SK-N-MC (cell line): ENCODE results near the gene REC8.

Experiments used
- DNase-seq: peaks from one replicate; pipeline ENCODE4 v3.0.0-alpha.2; 2011; ENCODE audit warnings: low read depth, low spot score
- H3K27ac ChIP-seq: fragments of 200-600 bp; sonication (generic); 2 replicates; pipeline ENCODE4 v1.5.1; 2016; ENCODE audit warnings: mixed run types
- H3K36me3 ChIP-seq: fragments of 200-600 bp; sonication (generic); 2 replicates; pipeline ENCODE4 v1.6.1; 2017; ENCODE audit warnings: antibody characterized with exemption, low read length, mixed read lengths; ENCODE audit not compliant: insufficient read depth
- H3K4me3 ChIP-seq: fragments of 200-600 bp; sonication (generic); 2 replicates; pipeline ENCODE4 v1.5.1; 2016
- H3K9ac ChIP-seq: fragments of 200-600 bp; sonication (generic); 2 replicates; pipeline ENCODE4 v1.8.0; 2017; ENCODE audit warnings: mixed run types, mixed read lengths; ENCODE audit not compliant: insufficient read length
- H3K9me3 ChIP-seq: fragments of 200-600 bp; sonication (generic); 2 replicates; pipeline ENCODE4 v1.6.1; 2017; ENCODE audit warnings: low read depth, mild to moderate bottlenecking, antibody characterized with exemption, low read length, moderate library complexity, mixed read lengths
- EZH2 ChIP-seq: fragments of 200-600 bp; sonication (generic); IDR thresholded peaks from one replicate; pipeline ENCODE4 v1.6.1; 2017; ENCODE audit warnings: antibody characterized with exemption
- FOXP2 ChIP-seq: optimal IDR thresholded peaks from 2 replicates; pipeline ENCODE3; 2011; ENCODE audit warnings: mild to moderate bottlenecking, moderate library complexity; ENCODE audit not compliant: insufficient read depth; ENCODE audit errors: extremely low read length, control extremely low read depth
- POLR2AphosphoS5 ChIP-seq: IDR thresholded peaks from 2 replicates; pipeline ENCODE4 v1.6.1; 2012; ENCODE audit warnings: mild to moderate bottlenecking, low read depth, low read length, borderline replicate concordance

REC8 gene

GRCh38 chr14:24162093-24162492 lies 9.8 kb upstream of the REC8 start:
- Histone ChIP-seq H3K4me3 (peak overlapping the region; percentile 78; the same call in 1 of the 2 replicates), H3K9me3 (no peaks in the 10 kb centered on the region), H3K27ac (no peak overlapping the region), H3K36me3 (peaks cover 25% of the 10 kb centered on the region), H3K9ac (peak overlapping the region; percentile 64)
- TF ChIP-seq POLR2AphosphoS5 (no peak), FOXP2 (no peak), EZH2 (no peak)
- DNase-seq: no peak

- H3K4me3 ChIP-seq: no peak overlapping the region
- H3K36me3 ChIP-seq: peaks cover 11% of the 10 kb centered on the region; the same call in 1 of the 2 replicates
- H3K27ac ChIP-seq: no peak overlapping the region
- H3K9ac ChIP-seq: peak overlapping the region; percentile 45
- DNase-seq: no peak
- H3K9me3 ChIP-seq: no peaks in the 10 kb centered on the region
- TF ChIP-seq FOXP2: no peak
- TF ChIP-seq EZH2: no peak
- TF ChIP-seq POLR2AphosphoS5: no peak
Observed at GRCh38 chr14:24164518-24164991, 7.3 kb upstream of the REC8 start.

GRCh38 chr14:24165785-24166184 lies 6.1 kb upstream of the REC8 start:
- TF ChIP-seq POLR2AphosphoS5 (no peak), FOXP2 (no peak), EZH2 (no peak)
- no peak overlapping the region for H3K27ac ChIP-seq
- no peak overlapping the region for H3K4me3 ChIP-seq
- no peak for DNase-seq
- no peaks in the 10 kb centered on the region for H3K9me3 ChIP-seq
- no peak overlapping the region for H3K9ac ChIP-seq
- no peaks in the 10 kb centered on the region; the same call in 1 of the 2 replicates for H3K36me3 ChIP-seq

GRCh38 chr14:24167469-24168114 lies 4.3 kb upstream of the REC8 start:
- Histone ChIP-seq H3K27ac (peak overlapping the region; percentile 31; the same call in 1 of the 2 replicates), H3K9ac (no peak overlapping the region)
- DNase-seq: no peak

GRCh38 chr14:24172261-24172860 lies 481 bp downstream of the REC8 start:
- Histone ChIP-seq H3K9ac (no peak overlapping the region), H3K27ac (no peak overlapping the region), H3K36me3 (no peaks in the 10 kb centered on the region), H3K4me3 (no peak overlapping the region), H3K9me3 (no peaks in the 10 kb centered on the region)
- no peak for DNase-seq
- no peak for TF ChIP-seq EZH2
- no peak for TF ChIP-seq POLR2AphosphoS5
- TF ChIP-seq FOXP2: no peak

More at GRCh38 chr14:24167469-24168114, 4.3 kb upstream of the REC8 start:
- TF ChIP-seq POLR2AphosphoS5: no peak
- Histone ChIP-seq H3K4me3 (no peak overlapping the region), H3K36me3 (no peaks in the 10 kb centered on the region; the same call in 1 of the 2 replicates), H3K9me3 (no peaks in the 10 kb centered on the region)

GRCh38 chr14:24172871-24173281 lies 996 bp downstream of the REC8 start:
- Histone ChIP-seq H3K9ac (no peak overlapping the region), H3K27ac (no peak overlapping the region), H3K9me3 (no peaks in the 10 kb centered on the region), H3K4me3 (no peak overlapping the region), H3K36me3 (no peaks in the 10 kb centered on the region)
- no peak for DNase-seq
- TF ChIP-seq EZH2 (no peak), FOXP2 (no peak), POLR2AphosphoS5 (no peak)

- Histone ChIP-seq H3K27ac (no peak overlapping the region), H3K36me3 (peaks cover 23% of the 10 kb centered on the region; the same call in 1 of the 2 replicates)
- TF ChIP-seq FOXP2 (no peak), POLR2AphosphoS5 (no peak), EZH2 (no peak)
Observed at GRCh38 chr14:24176599-24176998, 4.7 kb downstream of the REC8 start.

GRCh38 chr14:24177041-24177825 lies 5.4 kb downstream of the REC8 start:
- H3K9ac ChIP-seq: no peak overlapping the region
- no peak overlapping the region for H3K4me3 ChIP-seq
- DNase-seq: no peak
- peaks cover 27% of the 10 kb centered on the region; the same call in 1 of the 2 replicates for H3K36me3 ChIP-seq
- TF ChIP-seq POLR2AphosphoS5: no peak
- no peak for TF ChIP-seq EZH2
- no peak for TF ChIP-seq FOXP2
- no peak overlapping the region for H3K27ac ChIP-seq
- no peaks in the 10 kb centered on the region for H3K9me3 ChIP-seq

More at GRCh38 chr14:24176599-24176998, 4.7 kb downstream of the REC8 start:
- H3K9ac ChIP-seq: no peak overlapping the region
- no peaks in the 10 kb centered on the region for H3K9me3 ChIP-seq
- no peak for DNase-seq
- H3K4me3 ChIP-seq: no peak overlapping the region
